ENCODE data around the gene NIPBL. TPM values are rescaled to one million over a fixed set of nuclear protein-coding genes. Genes with fewer than 3 reads are reported as not detected.
"Not testable (repeated sequence)": the region's sequence is repeated elsewhere in the genome, so short reads cannot be mapped to it uniquely, and the experiment has no call there.

NIPBL gene
- total RNA-seq, 1 donor from 2014 or later, result 61.5 TPM

DNA sequence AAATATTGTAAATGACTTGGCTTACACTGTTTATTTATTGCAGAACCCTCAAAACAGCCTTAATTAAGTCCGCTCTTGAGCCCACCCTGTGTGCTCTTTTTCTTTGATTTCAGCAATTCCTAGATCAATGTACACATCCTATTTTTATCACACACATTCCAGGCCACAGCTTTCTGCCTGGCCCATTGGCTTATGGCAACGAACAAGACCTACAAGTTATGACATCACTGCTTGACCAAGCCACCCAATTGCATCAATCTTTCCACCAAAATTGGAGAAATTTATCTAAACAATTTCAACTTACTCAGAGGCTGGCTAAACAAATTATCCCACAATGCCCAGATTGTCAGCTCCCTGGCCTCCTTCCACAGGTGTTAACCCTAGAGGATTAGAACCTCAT, 214.2 kb downstream of the NIPBL start:
- no peak for DNase-seq (ENCODE audit: low spot score)
- Mint-ChIP-seq H3K27ac (ENCODE audit: unreplicated experiment) (no peak overlapping the region), H3K4me1 (ENCODE audit: unreplicated experiment) (peaks cover 5% of the 10 kb centered on the region), H3K9me3 (ENCODE audit: unreplicated experiment) (no peaks in the 10 kb centered on the region), H3K36me3 (ENCODE audit: low read depth, unreplicated experiment) (peaks cover 16% of the 10 kb centered on the region), H3K27me3 (ENCODE audit: unreplicated experiment) (peaks cover 2% of the 10 kb centered on the region), H3K4me3 (ENCODE audit: unreplicated experiment) (no peak overlapping the region)
- TF ChIP-seq, protein P1, sequence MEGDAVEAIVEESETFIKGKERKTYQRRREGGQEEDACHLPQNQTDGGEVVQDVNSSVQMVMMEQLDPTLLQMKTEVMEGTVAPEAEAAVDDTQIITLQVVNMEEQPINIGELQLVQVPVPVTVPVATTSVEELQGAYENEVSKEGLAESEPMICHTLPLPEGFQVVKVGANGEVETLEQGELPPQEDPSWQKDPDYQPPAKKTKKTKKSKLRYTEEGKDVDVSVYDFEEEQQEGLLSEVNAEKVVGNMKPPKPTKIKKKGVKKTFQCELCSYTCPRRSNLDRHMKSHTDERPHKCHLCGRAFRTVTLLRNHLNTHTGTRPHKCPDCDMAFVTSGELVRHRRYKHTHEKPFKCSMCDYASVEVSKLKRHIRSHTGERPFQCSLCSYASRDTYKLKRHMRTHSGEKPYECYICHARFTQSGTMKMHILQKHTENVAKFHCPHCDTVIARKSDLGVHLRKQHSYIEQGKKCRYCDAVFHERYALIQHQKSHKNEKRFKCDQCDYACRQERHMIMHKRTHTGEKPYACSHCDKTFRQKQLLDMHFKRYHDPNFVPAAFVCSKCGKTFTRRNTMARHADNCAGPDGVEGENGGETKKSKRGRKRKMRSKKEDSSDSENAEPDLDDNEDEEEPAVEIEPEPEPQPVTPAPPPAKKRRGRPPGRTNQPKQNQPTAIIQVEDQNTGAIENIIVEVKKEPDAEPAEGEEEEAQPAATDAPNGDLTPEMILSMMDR (IDR thresholded peaks at IDR 0.05; ENCODE audit: unreplicated experiment), result no peak

DNA sequence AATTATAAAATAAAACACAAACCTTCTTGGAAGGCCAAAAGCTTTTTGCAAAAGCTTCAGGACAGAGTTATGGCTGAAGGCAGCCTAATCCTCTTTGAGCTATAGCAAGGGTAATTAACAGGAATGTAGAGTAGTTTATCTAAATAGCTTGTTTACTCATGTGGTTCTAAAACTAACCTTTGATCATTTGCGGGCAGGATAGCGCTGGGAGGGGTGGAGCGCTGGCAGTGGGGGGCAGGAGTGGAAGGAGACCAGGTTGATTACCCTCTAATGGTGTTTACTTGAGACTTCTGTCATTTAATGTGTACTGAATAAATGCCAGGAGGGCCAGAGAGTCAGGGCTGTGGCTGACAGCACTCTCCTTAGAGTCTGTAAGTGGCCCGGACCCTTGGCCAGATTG, 217.2 kb downstream of the NIPBL start:
- H3K4me3 Mint-ChIP-seq (ENCODE audit: unreplicated experiment); H3K4me1 Mint-ChIP-seq (ENCODE audit: unreplicated experiment); DNase-seq (ENCODE audit: low spot score); H3K27me3 Mint-ChIP-seq (ENCODE audit: unreplicated experiment); H3K36me3 Mint-ChIP-seq (ENCODE audit: low read depth, unreplicated experiment); H3K9me3 Mint-ChIP-seq (ENCODE audit: unreplicated experiment); H3K27ac Mint-ChIP-seq (ENCODE audit: unreplicated experiment): not testable (repeated sequence)

DNA sequence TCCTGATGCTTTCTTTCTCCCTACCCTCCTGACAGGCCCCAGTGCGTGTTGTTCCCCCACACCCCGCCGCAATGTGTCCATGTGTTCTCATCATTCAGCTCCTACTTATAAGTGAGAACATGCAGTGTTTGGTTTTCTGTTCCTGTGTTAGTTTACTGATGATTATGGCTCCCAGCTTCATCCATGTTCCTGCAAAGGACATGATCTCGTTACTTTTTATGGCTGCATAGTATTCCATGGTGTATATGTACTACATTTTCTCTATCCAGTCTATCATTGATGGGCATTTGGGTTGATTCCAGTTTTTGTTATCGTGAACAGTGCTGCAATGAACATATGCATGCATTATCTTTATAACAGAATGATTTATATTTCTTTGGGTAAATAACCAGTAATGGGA, 222.7 kb downstream of the NIPBL start:
- not testable (repeated sequence) for H3K9me3 Mint-ChIP-seq (ENCODE audit: unreplicated experiment); H3K27me3 Mint-ChIP-seq (ENCODE audit: unreplicated experiment); H3K27ac Mint-ChIP-seq (ENCODE audit: unreplicated experiment); DNase-seq (ENCODE audit: low spot score); H3K4me3 Mint-ChIP-seq (ENCODE audit: unreplicated experiment); H3K4me1 Mint-ChIP-seq (ENCODE audit: unreplicated experiment)
- peaks cover 37% of the 10 kb centered on the region for H3K36me3 Mint-ChIP-seq (ENCODE audit: low read depth, unreplicated experiment)

DNA sequence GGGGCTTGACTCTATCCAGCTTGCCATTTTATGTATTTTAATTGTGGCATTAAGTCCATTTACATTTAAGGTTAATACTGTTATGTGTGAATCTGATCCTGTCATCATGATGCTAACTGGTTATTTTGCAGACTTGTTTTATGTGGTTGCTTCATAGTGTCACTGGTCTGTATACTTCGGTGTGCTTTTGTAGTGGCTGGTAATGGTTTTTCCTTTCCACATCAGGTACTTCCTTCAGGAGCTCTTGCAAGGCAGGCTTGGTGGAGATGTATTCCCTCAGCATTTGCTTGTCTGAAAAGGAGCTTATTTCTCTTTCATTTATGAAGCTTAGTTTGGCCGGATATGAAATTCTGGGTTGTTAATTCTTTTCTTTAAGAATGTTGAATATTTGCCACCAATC, 226.7 kb downstream of the NIPBL start:
- TF ChIP-seq, protein P1 (IDR thresholded peaks at IDR 0.05; ENCODE audit: unreplicated experiment), result no peak
- no peak for DNase-seq (ENCODE audit: low spot score)
- Mint-ChIP-seq H3K27ac (ENCODE audit: unreplicated experiment) (no peak overlapping the region), H3K9me3 (ENCODE audit: unreplicated experiment) (no peaks in the 10 kb centered on the region), H3K36me3 (ENCODE audit: low read depth, unreplicated experiment) (peaks cover 49% of the 10 kb centered on the region), H3K4me1 (ENCODE audit: unreplicated experiment) (no peaks in the 10 kb centered on the region), H3K4me3 (ENCODE audit: unreplicated experiment) (no peak overlapping the region), H3K27me3 (ENCODE audit: unreplicated experiment) (peaks cover 2% of the 10 kb centered on the region)

DNA sequence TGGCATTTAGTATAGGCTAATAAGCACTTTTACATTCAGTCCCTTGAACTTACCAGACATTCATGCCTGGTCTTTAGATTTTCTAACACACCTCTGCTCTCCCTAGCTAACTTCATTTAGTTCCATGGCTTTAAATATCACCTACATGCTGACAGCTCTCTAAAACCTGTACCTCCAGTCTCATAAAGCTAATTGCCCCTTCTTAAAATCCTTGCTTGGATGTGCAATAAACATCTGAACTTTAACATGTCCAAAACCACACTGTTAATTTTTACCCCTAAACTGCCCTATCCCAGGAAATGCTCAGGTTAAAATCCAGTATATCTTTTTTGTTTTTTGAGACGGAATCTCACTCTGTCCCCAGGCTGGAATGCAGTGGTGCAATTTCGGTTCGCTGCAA, 232.8 kb downstream of the NIPBL start:
- no peak overlapping the region for H3K4me3 Mint-ChIP-seq (ENCODE audit: unreplicated experiment)
- H3K27me3 Mint-ChIP-seq (ENCODE audit: unreplicated experiment), result no peaks in the 10 kb centered on the region
- no peak for DNase-seq (ENCODE audit: low spot score)
- TF ChIP-seq, protein P1 (IDR thresholded peaks at IDR 0.05; ENCODE audit: unreplicated experiment), result no peak
- no peaks in the 10 kb centered on the region for H3K9me3 Mint-ChIP-seq (ENCODE audit: unreplicated experiment)
- no peak overlapping the region for H3K27ac Mint-ChIP-seq (ENCODE audit: unreplicated experiment)
- H3K4me1 Mint-ChIP-seq (ENCODE audit: unreplicated experiment), result no peaks in the 10 kb centered on the region
- peaks cover 41% of the 10 kb centered on the region for H3K36me3 Mint-ChIP-seq (ENCODE audit: low read depth, unreplicated experiment)

DNA sequence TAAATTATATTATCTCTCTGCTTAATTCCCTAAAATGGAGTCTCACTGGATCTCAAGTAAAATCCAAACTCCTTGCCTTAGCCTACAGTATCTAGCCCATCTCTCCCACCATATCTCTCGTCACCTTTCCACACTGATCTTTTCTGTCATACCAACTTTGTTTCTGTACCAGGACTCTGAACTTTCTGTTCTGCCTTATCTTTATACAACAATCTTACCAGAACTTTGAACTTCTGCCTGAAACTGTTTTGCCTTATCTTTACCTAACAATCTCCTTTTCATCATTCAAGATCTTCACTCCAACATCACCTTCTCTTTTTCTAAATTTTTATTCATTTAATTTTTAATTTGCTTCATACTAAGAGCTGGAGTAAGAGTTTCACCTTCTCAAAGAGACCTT, 233.6 kb downstream of the NIPBL start:
- no peak overlapping the region for H3K4me3 Mint-ChIP-seq (ENCODE audit: unreplicated experiment)
- H3K27ac Mint-ChIP-seq (ENCODE audit: unreplicated experiment), result no peak overlapping the region
- DNase-seq (ENCODE audit: low spot score), result no peak
- no peaks in the 10 kb centered on the region for H3K27me3 Mint-ChIP-seq (ENCODE audit: unreplicated experiment)
- TF ChIP-seq, protein P1 (IDR thresholded peaks at IDR 0.05; ENCODE audit: unreplicated experiment), result no peak
- no peaks in the 10 kb centered on the region for H3K4me1 Mint-ChIP-seq (ENCODE audit: unreplicated experiment)
- H3K36me3 Mint-ChIP-seq (ENCODE audit: low read depth, unreplicated experiment), result peaks cover 39% of the 10 kb centered on the region
- H3K9me3 Mint-ChIP-seq (ENCODE audit: unreplicated experiment), result no peaks in the 10 kb centered on the region
